ENCODE data around the gene LINGO1.

Gene LINGO1

GRCh38 chr15:77582763-77583162, 49.9 kb downstream of the LINGO1 start:
- Histone ChIP-seq H3K4me1 (ENCODE audit: control insufficient read depth, insufficient read depth, low read length, poor library complexity, severe bottlenecking) (no peaks in the 10 kb centered on the region), H3K4me3 (ENCODE audit: insufficient read depth, low read depth, low read length, poor library complexity, severe bottlenecking) (no peak overlapping the region), H3K9me3 (ENCODE audit: control insufficient read depth, low read length) (no peaks in the 10 kb centered on the region), H3K27me3 (replicated peaks; ENCODE audit: control insufficient read depth, insufficient read depth, low read length, poor library complexity, severe bottlenecking) (no peaks in the 10 kb centered on the region), H3K36me3 (ENCODE audit: control insufficient read depth, insufficient read depth, low read length) (no peaks in the 10 kb centered on the region), H3K27ac (ENCODE audit: insufficient read depth, low read length, poor library complexity, severe bottlenecking) (no peak overlapping the region)
- no peak for DNase-seq

- no peaks in the 10 kb centered on the region for H3K4me1 ChIP-seq (ENCODE audit: control insufficient read depth, insufficient read depth, low read length, poor library complexity, severe bottlenecking)
- H3K27me3 ChIP-seq (replicated peaks; ENCODE audit: control insufficient read depth, insufficient read depth, low read length, poor library complexity, severe bottlenecking): no peaks in the 10 kb centered on the region
- DNase-seq: no peak
- H3K27ac ChIP-seq (ENCODE audit: insufficient read depth, low read length, poor library complexity, severe bottlenecking): no peak overlapping the region
- H3K36me3 ChIP-seq (ENCODE audit: control insufficient read depth, insufficient read depth, low read length): no peaks in the 10 kb centered on the region
- no peak overlapping the region for H3K4me3 ChIP-seq (ENCODE audit: insufficient read depth, low read depth, low read length, poor library complexity, severe bottlenecking)
- H3K9me3 ChIP-seq (ENCODE audit: control insufficient read depth, low read length): no peaks in the 10 kb centered on the region
Observed at GRCh38 chr15:77581896-77582569, 50.7 kb downstream of the LINGO1 start.

- Histone ChIP-seq H3K4me1 (ENCODE audit: control insufficient read depth, insufficient read depth, low read length, poor library complexity, severe bottlenecking) (no peaks in the 10 kb centered on the region), H3K27ac (ENCODE audit: insufficient read depth, low read length, poor library complexity, severe bottlenecking) (no peak overlapping the region), H3K36me3 (ENCODE audit: control insufficient read depth, insufficient read depth, low read length) (no peaks in the 10 kb centered on the region), H3K27me3 (replicated peaks; ENCODE audit: control insufficient read depth, insufficient read depth, low read length, poor library complexity, severe bottlenecking) (no peaks in the 10 kb centered on the region), H3K9me3 (ENCODE audit: control insufficient read depth, low read length) (no peaks in the 10 kb centered on the region), H3K4me3 (ENCODE audit: insufficient read depth, low read depth, low read length, poor library complexity, severe bottlenecking) (no peak overlapping the region)
- no peak for DNase-seq
Observed at GRCh38 chr15:77580996-77581682, 51.6 kb downstream of the LINGO1 start.

- DNase-seq: no peak
- Histone ChIP-seq H3K27ac (ENCODE audit: insufficient read depth, low read length, poor library complexity, severe bottlenecking) (no peak overlapping the region), H3K27me3 (replicated peaks; ENCODE audit: control insufficient read depth, insufficient read depth, low read length, poor library complexity, severe bottlenecking) (no peaks in the 10 kb centered on the region), H3K36me3 (ENCODE audit: control insufficient read depth, insufficient read depth, low read length) (no peaks in the 10 kb centered on the region), H3K4me3 (ENCODE audit: insufficient read depth, low read depth, low read length, poor library complexity, severe bottlenecking) (no peak overlapping the region), H3K4me1 (ENCODE audit: control insufficient read depth, insufficient read depth, low read length, poor library complexity, severe bottlenecking) (no peaks in the 10 kb centered on the region), H3K9me3 (ENCODE audit: control insufficient read depth, low read length) (no peaks in the 10 kb centered on the region)
Observed at GRCh38 chr15:77579498-77580188, 53.1 kb downstream of the LINGO1 start.

GRCh38 chr15:77578641-77579372, 53.9 kb downstream of the LINGO1 start:
- Histone ChIP-seq H3K27me3 (replicated peaks; ENCODE audit: control insufficient read depth, insufficient read depth, low read length, poor library complexity, severe bottlenecking) (no peaks in the 10 kb centered on the region), H3K27ac (ENCODE audit: insufficient read depth, low read length, poor library complexity, severe bottlenecking) (no peak overlapping the region), H3K4me1 (ENCODE audit: control insufficient read depth, insufficient read depth, low read length, poor library complexity, severe bottlenecking) (no peaks in the 10 kb centered on the region), H3K4me3 (ENCODE audit: insufficient read depth, low read depth, low read length, poor library complexity, severe bottlenecking) (no peak overlapping the region), H3K9me3 (ENCODE audit: control insufficient read depth, low read length) (no peaks in the 10 kb centered on the region), H3K36me3 (ENCODE audit: control insufficient read depth, insufficient read depth, low read length) (no peaks in the 10 kb centered on the region)
- DNase-seq: no peak

GRCh38 chr15:77577366-77577950, 55.3 kb downstream of the LINGO1 start:
- H3K27ac ChIP-seq (ENCODE audit: insufficient read depth, low read length, poor library complexity, severe bottlenecking): no peak overlapping the region

GRCh38 chr15:77576538-77576937, 56.2 kb downstream of the LINGO1 start:
- H3K36me3 ChIP-seq (ENCODE audit: control insufficient read depth, insufficient read depth, low read length): no peaks in the 10 kb centered on the region
- no peak for DNase-seq
- no peaks in the 10 kb centered on the region for H3K4me1 ChIP-seq (ENCODE audit: control insufficient read depth, insufficient read depth, low read length, poor library complexity, severe bottlenecking)
- H3K9me3 ChIP-seq (ENCODE audit: control insufficient read depth, low read length): no peaks in the 10 kb centered on the region
- H3K27me3 ChIP-seq (replicated peaks; ENCODE audit: control insufficient read depth, insufficient read depth, low read length, poor library complexity, severe bottlenecking): no peaks in the 10 kb centered on the region
- H3K4me3 ChIP-seq (ENCODE audit: insufficient read depth, low read depth, low read length, poor library complexity, severe bottlenecking): no peak overlapping the region
- H3K27ac ChIP-seq (ENCODE audit: insufficient read depth, low read length, poor library complexity, severe bottlenecking): no peak overlapping the region

More at GRCh38 chr15:77577366-77577950, 55.3 kb downstream of the LINGO1 start:
- no peaks in the 10 kb centered on the region for H3K36me3 ChIP-seq (ENCODE audit: control insufficient read depth, insufficient read depth, low read length)
- no peaks in the 10 kb centered on the region for H3K4me1 ChIP-seq (ENCODE audit: control insufficient read depth, insufficient read depth, low read length, poor library complexity, severe bottlenecking)
- H3K9me3 ChIP-seq (ENCODE audit: control insufficient read depth, low read length): no peaks in the 10 kb centered on the region
- DNase-seq: no peak
- H3K27me3 ChIP-seq (replicated peaks; ENCODE audit: control insufficient read depth, insufficient read depth, low read length, poor library complexity, severe bottlenecking): no peaks in the 10 kb centered on the region
- no peak overlapping the region for H3K4me3 ChIP-seq (ENCODE audit: insufficient read depth, low read depth, low read length, poor library complexity, severe bottlenecking)

GRCh38 chr15:77575203-77575934, 57.3 kb downstream of the LINGO1 start:
- H3K27me3 ChIP-seq (replicated peaks; ENCODE audit: control insufficient read depth, insufficient read depth, low read length, poor library complexity, severe bottlenecking): no peaks in the 10 kb centered on the region
- H3K36me3 ChIP-seq (ENCODE audit: control insufficient read depth, insufficient read depth, low read length): no peaks in the 10 kb centered on the region
- no peak overlapping the region for H3K4me3 ChIP-seq (ENCODE audit: insufficient read depth, low read depth, low read length, poor library complexity, severe bottlenecking)
- H3K4me1 ChIP-seq (ENCODE audit: control insufficient read depth, insufficient read depth, low read length, poor library complexity, severe bottlenecking): no peaks in the 10 kb centered on the region
- H3K9me3 ChIP-seq (ENCODE audit: control insufficient read depth, low read length): no peaks in the 10 kb centered on the region
- no peak overlapping the region for H3K27ac ChIP-seq (ENCODE audit: insufficient read depth, low read length, poor library complexity, severe bottlenecking)
- DNase-seq: no peak

GRCh38 chr15:77574521-77575202, 58.0 kb downstream of the LINGO1 start:
- H3K27ac ChIP-seq (ENCODE audit: insufficient read depth, low read length, poor library complexity, severe bottlenecking): no peak overlapping the region
- H3K36me3 ChIP-seq (ENCODE audit: control insufficient read depth, insufficient read depth, low read length): no peaks in the 10 kb centered on the region
- DNase-seq: no peak
- H3K4me1 ChIP-seq (ENCODE audit: control insufficient read depth, insufficient read depth, low read length, poor library complexity, severe bottlenecking): no peaks in the 10 kb centered on the region
- H3K27me3 ChIP-seq (replicated peaks; ENCODE audit: control insufficient read depth, insufficient read depth, low read length, poor library complexity, severe bottlenecking): no peaks in the 10 kb centered on the region
- no peaks in the 10 kb centered on the region for H3K9me3 ChIP-seq (ENCODE audit: control insufficient read depth, low read length)
- no peak overlapping the region for H3K4me3 ChIP-seq (ENCODE audit: insufficient read depth, low read depth, low read length, poor library complexity, severe bottlenecking)

Measured in effector memory CD4-positive, alpha-beta T cell (primary cell).